Mononuclear cell (primary cell): ENCODE results near the gene GOLT1B. TPM values are rescaled to one million over a fixed set of nuclear protein-coding genes. Genes with fewer than 3 reads are reported as not detected.

Source experiments
- H3K27me3 ChIP-seq: 2 replicates; pipeline ENCODE4 v1.6.0; 2011; ENCODE audit warnings: low read length, control low read depth; ENCODE audit not compliant: insufficient read depth
- H3K4me1 ChIP-seq: 2 replicates; pipeline ENCODE4 v1.5.1; 2011; ENCODE audit warnings: mild to moderate bottlenecking, low read length, control low read depth; ENCODE audit not compliant: insufficient read depth
- H3K4me3 ChIP-seq: 2 replicates; pipeline ENCODE4 v1.5.1; 2011; ENCODE audit warnings: mild to moderate bottlenecking, low read length, moderate library complexity
- H3K9me3 ChIP-seq: 2 replicates; pipeline ENCODE4 v1.5.1; 2011; ENCODE audit warnings: low read depth, mild to moderate bottlenecking, control low read depth, low read length
- total RNA-seq: library from RNA; depleted of rRNA; stranded (reverse); fragments of >200 nt; gene quantifications from one replicate; pipeline ENCODE4 v1.2.3, GENCODE V29; 2012

GOLT1B gene
- total RNA-seq, 1 donor, result 116 TPM

DNA sequence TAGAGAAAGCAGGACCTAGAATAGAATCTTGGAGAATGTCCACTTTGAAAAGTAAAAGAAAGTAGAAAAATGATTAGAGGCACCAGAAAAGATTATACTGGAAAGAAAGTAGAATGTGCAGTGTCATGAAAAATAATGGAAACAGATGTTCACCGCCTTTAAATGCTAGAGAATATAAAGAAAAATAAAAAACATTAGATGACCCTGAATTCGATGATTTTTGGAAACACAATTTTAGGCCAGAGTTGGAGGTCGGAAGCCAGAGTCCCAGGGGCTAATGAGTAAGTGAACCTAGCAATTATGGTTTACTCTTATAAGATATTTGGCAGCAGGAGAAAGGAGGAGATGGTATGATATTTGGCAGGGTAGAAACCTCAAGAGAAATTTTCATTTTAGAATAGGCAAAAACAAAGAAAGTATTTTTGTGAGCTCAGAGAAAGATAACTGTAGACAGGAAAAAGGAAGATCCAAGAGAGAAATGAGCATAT lies 65.4 kb downstream of the GOLT1B start:
- Histone ChIP-seq H3K4me1 (no peaks in the 10 kb centered on the region), H3K4me3 (no peak overlapping the region), H3K27me3 (no peaks in the 10 kb centered on the region), H3K9me3 (no peaks in the 10 kb centered on the region)

Other genes starting within 250 kb of the GOLT1B start
- under 0.01 TPM for gene SLCO1A2, start 166.9 kb upstream of the GOLT1B start, total RNA-seq
- gene IAPP, start 128.9 kb upstream of the GOLT1B start, total RNA-seq, result not detected
- gene PYROXD1, start 64.1 kb upstream of the GOLT1B start, total RNA-seq, result 68.6 TPM
- gene RECQL, start 154 bp upstream of the GOLT1B start, total RNA-seq, result 24.3 TPM
- 11.2 TPM for gene SPX, start 24.5 kb downstream of the GOLT1B start, total RNA-seq
- not detected for gene GYS2, start 103.1 kb downstream of the GOLT1B start, total RNA-seq
- gene LDHB, start 156.1 kb downstream of the GOLT1B start, total RNA-seq, result 571 TPM